Stimulated activated naive CD8-positive, alpha-beta T cell treated with anti-CD3 and anti-CD28 coated beads, Interleukin-15, Interleukin-2, amounts not matched to agents 100 ng/mL and 50 ng/mL, for 24 hours (primary cell): ENCODE measurements around the gene AXL.
"Not testable (repeated sequence)": the region's sequence is repeated elsewhere in the genome, so short reads cannot be mapped to it uniquely, and the experiment has no call there.

Source experiments
- H3K27ac Mint-ChIP-seq: one replicate; pipeline ENCODE4 v1.8.0; 2021; ENCODE audit warnings: mild to moderate bottlenecking, mixed read lengths
- H3K27me3 Mint-ChIP-seq: one replicate; pipeline ENCODE4 v1.8.0; 2021; ENCODE audit warnings: mixed read lengths
- H3K36me3 Mint-ChIP-seq: one replicate; pipeline ENCODE4 v1.8.0; 2021; ENCODE audit warnings: low read depth, mixed read lengths
- H3K4me1 Mint-ChIP-seq: one replicate; pipeline ENCODE4 v1.8.0; 2021; ENCODE audit warnings: low read depth, mixed read lengths
- H3K4me3 Mint-ChIP-seq: one replicate; pipeline ENCODE4 v1.8.0; 2021; ENCODE audit warnings: mild to moderate bottlenecking, mixed read lengths
- H3K9me3 Mint-ChIP-seq: one replicate; pipeline ENCODE4 v1.8.0; 2021; ENCODE audit warnings: mixed read lengths

AXL gene

GRCh38 chr19:41195675-41196497 is 23.1 kb upstream of the AXL start:
- H3K36me3 Mint-ChIP-seq = no peaks in the 10 kb centered on the region
- no peak overlapping the region for H3K27ac Mint-ChIP-seq
- H3K9me3 Mint-ChIP-seq = no peaks in the 10 kb centered on the region
- no peak overlapping the region for H3K4me3 Mint-ChIP-seq
- H3K27me3 Mint-ChIP-seq = peaks cover 35% of the 10 kb centered on the region
- H3K4me1 Mint-ChIP-seq = peaks cover 11% of the 10 kb centered on the region

- peaks cover 2% of the 10 kb centered on the region for H3K4me1 Mint-ChIP-seq
- no peaks in the 10 kb centered on the region for H3K36me3 Mint-ChIP-seq
- no peak overlapping the region for H3K27ac Mint-ChIP-seq
- no peaks in the 10 kb centered on the region for H3K9me3 Mint-ChIP-seq
- H3K27me3 Mint-ChIP-seq = peaks cover 17% of the 10 kb centered on the region
- H3K4me3 Mint-ChIP-seq = no peak overlapping the region
These were observed 20.5 kb upstream of the AXL start for GRCh38 chr19:41198559-41198958.

- H3K27me3 Mint-ChIP-seq = peaks cover 3% of the 10 kb centered on the region
- H3K9me3 Mint-ChIP-seq = no peaks in the 10 kb centered on the region
- H3K36me3 Mint-ChIP-seq = no peaks in the 10 kb centered on the region
- peaks cover 12% of the 10 kb centered on the region for H3K4me1 Mint-ChIP-seq
- no peak overlapping the region for H3K4me3 Mint-ChIP-seq
- H3K27ac Mint-ChIP-seq = no peak overlapping the region
These were observed 15.7 kb upstream of the AXL start for GRCh38 chr19:41203371-41203770.

- not testable (repeated sequence) for H3K27ac Mint-ChIP-seq, H3K4me3 Mint-ChIP-seq, H3K27me3 Mint-ChIP-seq, H3K36me3 Mint-ChIP-seq, H3K9me3 Mint-ChIP-seq
- H3K4me1 Mint-ChIP-seq = peaks cover 12% of the 10 kb centered on the region
These were observed 14.7 kb upstream of the AXL start for GRCh38 chr19:41204338-41204737.

GRCh38 chr19:41205995-41206394 is 13.0 kb upstream of the AXL start:
- H3K27ac Mint-ChIP-seq = no peak overlapping the region

GRCh38 chr19:41206456-41206855 is 12.6 kb upstream of the AXL start:
- no peaks in the 10 kb centered on the region for H3K9me3 Mint-ChIP-seq
- no peaks in the 10 kb centered on the region for H3K27me3 Mint-ChIP-seq
- no peak overlapping the region for H3K27ac Mint-ChIP-seq
- H3K36me3 Mint-ChIP-seq = no peaks in the 10 kb centered on the region
- peaks cover 12% of the 10 kb centered on the region for H3K4me1 Mint-ChIP-seq
- no peak overlapping the region for H3K4me3 Mint-ChIP-seq

More at GRCh38 chr19:41205995-41206394, 13.0 kb upstream of the AXL start:
- no peak overlapping the region for H3K4me3 Mint-ChIP-seq
- H3K9me3 Mint-ChIP-seq = no peaks in the 10 kb centered on the region
- H3K36me3 Mint-ChIP-seq = no peaks in the 10 kb centered on the region
- no peaks in the 10 kb centered on the region for H3K27me3 Mint-ChIP-seq
- H3K4me1 Mint-ChIP-seq = peaks cover 12% of the 10 kb centered on the region

GRCh38 chr19:41206926-41207750 is 11.9 kb upstream of the AXL start:
- Mint-ChIP-seq H3K27ac (no peak overlapping the region), H3K4me3 (no peak overlapping the region), H3K4me1 (peaks cover 12% of the 10 kb centered on the region), H3K9me3 (no peaks in the 10 kb centered on the region), H3K36me3 (no peaks in the 10 kb centered on the region), H3K27me3 (no peaks in the 10 kb centered on the region)

- Mint-ChIP-seq H3K9me3 (no peaks in the 10 kb centered on the region), H3K4me3 (no peak overlapping the region), H3K27me3 (peaks cover 19% of the 10 kb centered on the region), H3K27ac (no peak overlapping the region), H3K36me3 (no peaks in the 10 kb centered on the region), H3K4me1 (no peaks in the 10 kb centered on the region)
These were observed 4.9 kb upstream of the AXL start for GRCh38 chr19:41214161-41214560.

- H3K4me3 Mint-ChIP-seq = no peak overlapping the region
- H3K4me1 Mint-ChIP-seq = peaks cover 4% of the 10 kb centered on the region
- H3K27me3 Mint-ChIP-seq = peaks cover 42% of the 10 kb centered on the region
- H3K36me3 Mint-ChIP-seq = no peaks in the 10 kb centered on the region
- no peak overlapping the region for H3K27ac Mint-ChIP-seq
- H3K9me3 Mint-ChIP-seq = no peaks in the 10 kb centered on the region
These were observed 1.3 kb upstream of the AXL start for GRCh38 chr19:41217741-41218140.

- peaks cover 42% of the 10 kb centered on the region for H3K27me3 Mint-ChIP-seq
- H3K27ac Mint-ChIP-seq = no peak overlapping the region
- no peak overlapping the region for H3K4me3 Mint-ChIP-seq
These were observed 791 bp upstream of the AXL start for GRCh38 chr19:41218249-41218614.

GRCh38 chr19:41219924-41220567 is 1.0 kb downstream of the AXL start:
- peaks cover 46% of the 10 kb centered on the region for H3K27me3 Mint-ChIP-seq
- H3K27ac Mint-ChIP-seq = no peak overlapping the region
- no peaks in the 10 kb centered on the region for H3K9me3 Mint-ChIP-seq

More at GRCh38 chr19:41218249-41218614, 791 bp upstream of the AXL start:
- Mint-ChIP-seq H3K4me1 (peaks cover 5% of the 10 kb centered on the region), H3K9me3 (no peaks in the 10 kb centered on the region), H3K36me3 (no peaks in the 10 kb centered on the region)

GRCh38 chr19:41220811-41221210 is 1.8 kb downstream of the AXL start:
- Mint-ChIP-seq H3K36me3 (no peaks in the 10 kb centered on the region), H3K9me3 (no peaks in the 10 kb centered on the region), H3K4me3 (no peak overlapping the region), H3K27me3 (peaks cover 50% of the 10 kb centered on the region), H3K4me1 (peaks cover 28% of the 10 kb centered on the region), H3K27ac (no peak overlapping the region)

More at GRCh38 chr19:41219924-41220567, 1.0 kb downstream of the AXL start:
- no peak overlapping the region for H3K4me3 Mint-ChIP-seq
- no peaks in the 10 kb centered on the region for H3K36me3 Mint-ChIP-seq
- H3K4me1 Mint-ChIP-seq = peaks cover 21% of the 10 kb centered on the region

GRCh38 chr19:41221514-41222205 is 2.6 kb downstream of the AXL start:
- H3K27ac Mint-ChIP-seq = no peak overlapping the region

GRCh38 chr19:41222240-41222639 is 3.2 kb downstream of the AXL start:
- no peak overlapping the region for H3K4me3 Mint-ChIP-seq
- H3K27ac Mint-ChIP-seq = no peak overlapping the region
- peaks cover 39% of the 10 kb centered on the region for H3K4me1 Mint-ChIP-seq
- H3K36me3 Mint-ChIP-seq = no peaks in the 10 kb centered on the region
- no peaks in the 10 kb centered on the region for H3K9me3 Mint-ChIP-seq
- peaks cover 45% of the 10 kb centered on the region for H3K27me3 Mint-ChIP-seq

More at GRCh38 chr19:41221514-41222205, 2.6 kb downstream of the AXL start:
- Mint-ChIP-seq H3K27me3 (peaks cover 49% of the 10 kb centered on the region), H3K4me3 (no peak overlapping the region), H3K9me3 (no peaks in the 10 kb centered on the region), H3K4me1 (peaks cover 33% of the 10 kb centered on the region), H3K36me3 (no peaks in the 10 kb centered on the region)
